ENCODE data around the gene TNFRSF4.

TNFRSF4 gene

DNA sequence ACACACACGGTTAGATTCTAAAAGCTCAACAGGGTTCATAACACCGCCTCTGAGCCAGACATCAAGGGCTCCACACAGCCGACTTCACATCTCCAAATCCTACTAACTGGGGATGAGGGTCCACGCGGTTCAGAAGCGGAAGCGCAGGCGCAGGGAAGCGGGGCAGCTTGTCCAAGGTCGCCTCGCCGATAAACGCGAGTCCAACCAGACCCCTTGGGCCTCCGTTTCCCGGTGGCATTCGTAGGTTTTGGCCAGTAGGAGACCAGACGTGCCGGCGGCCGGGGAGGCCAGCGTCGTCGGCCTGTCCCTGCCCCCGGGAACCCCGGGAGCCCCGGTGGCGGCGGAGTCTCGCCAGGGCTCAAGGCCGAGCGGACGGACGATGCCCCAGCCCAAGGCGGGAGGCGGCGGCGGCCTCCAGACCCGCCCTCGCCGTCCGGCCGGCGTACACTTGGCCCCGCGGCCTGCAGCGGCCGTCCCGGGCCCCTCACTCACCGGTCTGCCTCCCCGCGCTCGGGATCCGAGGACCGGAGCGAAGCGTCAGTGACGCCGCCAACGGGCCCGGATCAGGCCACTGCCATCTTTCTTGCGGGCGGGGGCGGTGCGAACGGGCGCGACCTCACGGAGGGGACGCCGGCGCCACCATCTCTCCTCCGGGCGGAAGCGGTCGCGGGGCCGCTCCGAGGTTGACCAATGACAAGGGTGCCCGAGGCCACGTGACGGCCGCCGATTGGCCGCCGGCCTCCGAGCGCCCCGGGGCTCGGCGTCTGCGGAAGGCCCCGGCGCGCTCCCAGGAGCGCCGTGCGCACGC, 17.7 kb upstream of the TNFRSF4 start, which contains the start of gene SDF4:
Gene SDF4, minus strand, starts transcription at position 602 of the 808 bp plus-strand sequence. CDS start 3,229 bp downstream, outside the sequence.
- H3K36me3 ChIP-seq (ENCODE audit: insufficient read depth, low read length): peaks cover 25% of the 10 kb centered on the region; the same call in 1 of the 2 replicates
- peaks cover 4% of the 10 kb centered on the region for H3K4me1 ChIP-seq (ENCODE audit: control insufficient read depth, insufficient read depth, low read length, unreplicated experiment)
- H2AFZ ChIP-seq (ENCODE audit: low read length, unreplicated experiment): peak within 1 kb of the TSS; percentile 48
- peak within 1 kb of the TSS; percentile 92 for H3K4me3 ChIP-seq (ENCODE audit: low read depth, low read length)
- peak within 1 kb of the TSS; percentile 71 for H3K27ac ChIP-seq (ENCODE audit: low read depth, low read length)
- no peaks in the 10 kb centered on the region for H3K27me3 ChIP-seq (ENCODE audit: insufficient read depth, low read length)
- H3K79me2 ChIP-seq (ENCODE audit: control insufficient read depth, insufficient read depth, low read length, unreplicated experiment): peaks cover 73% of the 10 kb centered on the region

- H2AFZ ChIP-seq (ENCODE audit: low read length, unreplicated experiment): no peak overlapping the region
- no peaks in the 10 kb centered on the region for H3K27me3 ChIP-seq (ENCODE audit: insufficient read depth, low read length)
- H3K4me1 ChIP-seq (ENCODE audit: control insufficient read depth, insufficient read depth, low read length, unreplicated experiment): peaks cover 4% of the 10 kb centered on the region
- peaks cover 80% of the 10 kb centered on the region for H3K79me2 ChIP-seq (ENCODE audit: control insufficient read depth, insufficient read depth, low read length, unreplicated experiment)
- peaks cover 25% of the 10 kb centered on the region; the same call in 1 of the 2 replicates for H3K36me3 ChIP-seq (ENCODE audit: insufficient read depth, low read length)
- H3K27ac ChIP-seq (ENCODE audit: low read depth, low read length): peak overlapping the region; percentile 71
- H3K4me3 ChIP-seq (ENCODE audit: low read depth, low read length): peak overlapping the region; percentile 92
These were observed 16.9 kb upstream of the TNFRSF4 start for GRCh38 chr1:1230656-1231399.

- Histone ChIP-seq H3K4me3 (ENCODE audit: low read depth, low read length) (peak overlapping the region; percentile 92), H2AFZ (ENCODE audit: low read length, unreplicated experiment) (no peak overlapping the region), H3K27ac (ENCODE audit: low read depth, low read length) (no peak overlapping the region), H3K79me2 (ENCODE audit: control insufficient read depth, insufficient read depth, low read length, unreplicated experiment) (peaks cover 88% of the 10 kb centered on the region), H3K36me3 (ENCODE audit: insufficient read depth, low read length) (peaks cover 27% of the 10 kb centered on the region; the same call in 1 of the 2 replicates), H3K27me3 (ENCODE audit: insufficient read depth, low read length) (no peaks in the 10 kb centered on the region), H3K4me1 (ENCODE audit: control insufficient read depth, insufficient read depth, low read length, unreplicated experiment) (peaks cover 4% of the 10 kb centered on the region)
These were observed 15.8 kb upstream of the TNFRSF4 start for GRCh38 chr1:1229770-1230169.

DNA sequence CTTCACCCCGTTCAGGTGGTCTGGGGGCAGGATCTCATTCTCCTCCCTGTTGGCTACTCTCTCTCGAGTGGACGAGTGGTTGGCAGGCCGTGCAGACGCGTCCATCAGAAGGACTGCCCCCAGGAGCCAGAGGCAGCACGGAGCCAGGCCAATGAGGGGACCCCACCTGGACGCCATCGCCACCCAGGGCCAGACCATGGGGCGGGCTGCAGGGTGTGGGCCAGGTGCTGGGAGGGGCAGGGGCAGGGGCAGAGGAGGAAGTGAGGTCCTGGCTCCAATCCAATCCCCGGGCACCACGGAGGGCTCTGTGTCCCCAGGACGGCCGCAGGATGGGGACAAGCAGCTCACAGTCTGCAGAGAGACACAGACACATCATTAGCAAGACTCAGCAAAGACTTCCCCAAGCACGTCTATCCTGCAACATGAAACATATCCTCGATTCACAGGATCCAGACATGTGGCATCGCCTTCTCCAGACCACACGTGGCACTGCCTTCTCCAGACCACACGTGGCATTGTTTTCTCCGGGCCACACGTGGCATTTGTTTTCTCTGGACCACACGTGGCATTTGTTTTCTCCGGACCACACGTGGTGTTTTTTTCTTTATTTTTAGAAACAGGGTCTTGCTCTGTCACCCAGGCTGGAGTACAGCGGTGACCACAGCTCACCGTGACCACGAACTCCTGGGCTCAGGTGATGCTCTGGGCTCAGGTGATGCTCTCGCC, 14.8 kb upstream of the TNFRSF4 start:
- no peak overlapping the region for H2AFZ ChIP-seq (ENCODE audit: low read length, unreplicated experiment)
- no peak overlapping the region for H3K27ac ChIP-seq (ENCODE audit: low read depth, low read length)
- H3K79me2 ChIP-seq (ENCODE audit: control insufficient read depth, insufficient read depth, low read length, unreplicated experiment): peaks cover 80% of the 10 kb centered on the region
- no peaks in the 10 kb centered on the region for H3K27me3 ChIP-seq (ENCODE audit: insufficient read depth, low read length)
- H3K36me3 ChIP-seq (ENCODE audit: insufficient read depth, low read length): peaks cover 30% of the 10 kb centered on the region; the same call in 1 of the 2 replicates
- H3K4me1 ChIP-seq (ENCODE audit: control insufficient read depth, insufficient read depth, low read length, unreplicated experiment): peaks cover 4% of the 10 kb centered on the region
- H3K4me3 ChIP-seq (ENCODE audit: low read depth, low read length): no peak overlapping the region

- H3K4me3 ChIP-seq (ENCODE audit: low read depth, low read length): no peak overlapping the region
- peaks cover 27% of the 10 kb centered on the region; the same call in 1 of the 2 replicates for H3K36me3 ChIP-seq (ENCODE audit: insufficient read depth, low read length)
- H3K27me3 ChIP-seq (ENCODE audit: insufficient read depth, low read length): no peaks in the 10 kb centered on the region
- peaks cover 4% of the 10 kb centered on the region for H3K4me1 ChIP-seq (ENCODE audit: control insufficient read depth, insufficient read depth, low read length, unreplicated experiment)
- peaks cover 75% of the 10 kb centered on the region for H3K79me2 ChIP-seq (ENCODE audit: control insufficient read depth, insufficient read depth, low read length, unreplicated experiment)
- no peak overlapping the region for H3K27ac ChIP-seq (ENCODE audit: low read depth, low read length)
- no peak overlapping the region for H2AFZ ChIP-seq (ENCODE audit: low read length, unreplicated experiment)
These were observed 14.2 kb upstream of the TNFRSF4 start for GRCh38 chr1:1228187-1228586.

DNA sequence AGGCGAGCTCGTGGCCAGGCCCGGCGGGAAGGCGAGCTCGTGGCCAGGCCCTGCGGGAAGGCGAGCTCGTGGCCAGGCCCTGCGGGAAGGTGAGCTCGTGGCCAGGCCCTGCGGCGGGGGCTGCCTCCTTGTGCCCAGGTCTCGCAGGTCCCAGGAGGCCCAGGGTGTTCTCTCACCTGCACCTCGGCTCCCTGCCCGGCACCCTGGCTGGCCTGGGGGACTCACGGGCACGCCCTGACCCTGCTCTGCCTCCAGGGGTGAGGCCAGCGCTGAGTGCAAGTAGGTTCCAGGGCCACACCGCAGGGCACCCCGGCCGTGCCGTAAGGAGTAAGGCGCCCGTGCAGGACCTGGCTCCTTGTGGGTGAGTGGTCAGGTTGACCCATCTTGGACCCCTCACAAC, 13.4 kb upstream of the TNFRSF4 start:
- no peak overlapping the region for H2AFZ ChIP-seq (ENCODE audit: low read length, unreplicated experiment)
- no peak overlapping the region for H3K4me3 ChIP-seq (ENCODE audit: low read depth, low read length)
- H3K27me3 ChIP-seq (ENCODE audit: insufficient read depth, low read length): no peaks in the 10 kb centered on the region
- peaks cover 4% of the 10 kb centered on the region for H3K4me1 ChIP-seq (ENCODE audit: control insufficient read depth, insufficient read depth, low read length, unreplicated experiment)
- peaks cover 67% of the 10 kb centered on the region for H3K79me2 ChIP-seq (ENCODE audit: control insufficient read depth, insufficient read depth, low read length, unreplicated experiment)
- no peak overlapping the region for H3K27ac ChIP-seq (ENCODE audit: low read depth, low read length)
- peaks cover 31% of the 10 kb centered on the region; the same call in 1 of the 2 replicates for H3K36me3 ChIP-seq (ENCODE audit: insufficient read depth, low read length)

DNA sequence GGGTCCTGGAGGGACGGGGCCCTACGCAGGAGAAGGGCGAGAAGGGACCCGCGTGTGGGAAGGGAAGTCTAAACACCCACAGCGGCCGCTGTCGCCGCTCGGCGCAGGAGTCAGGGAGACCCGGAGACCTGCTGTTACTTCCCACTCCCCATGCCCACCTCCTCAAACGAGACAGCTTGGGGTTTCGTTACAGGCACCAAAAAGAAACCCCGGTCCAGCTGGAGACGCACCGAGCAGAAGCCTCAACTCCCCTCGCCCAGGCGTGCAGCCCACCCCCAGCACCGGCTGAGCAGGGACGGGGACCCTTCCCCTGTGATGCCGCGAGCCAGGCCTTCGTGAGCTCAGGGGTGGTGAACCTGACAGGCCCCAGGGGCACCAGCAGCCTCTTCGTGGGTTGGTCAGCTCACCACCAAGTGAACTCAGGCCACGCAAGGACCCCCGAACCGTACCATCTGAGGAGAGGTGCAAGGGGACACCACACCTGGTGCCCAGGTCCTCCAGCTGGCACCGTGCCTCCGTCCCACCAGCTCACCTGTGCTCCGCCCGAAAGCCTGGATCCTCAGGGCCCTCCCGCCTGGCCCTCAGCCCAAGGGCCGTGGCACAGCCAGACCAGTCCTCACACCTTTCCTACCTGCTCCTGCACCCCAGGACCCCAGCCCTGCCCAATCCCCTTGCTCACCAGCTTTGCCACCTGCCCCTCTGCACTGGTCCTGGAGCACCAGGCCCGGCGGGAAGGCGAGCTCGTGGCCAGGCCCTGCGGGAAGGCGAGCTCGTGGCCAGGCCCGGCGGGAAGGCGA, 12.8 kb upstream of the TNFRSF4 start:
- no peak overlapping the region for H2AFZ ChIP-seq (ENCODE audit: low read length, unreplicated experiment)
- peaks cover 4% of the 10 kb centered on the region for H3K4me1 ChIP-seq (ENCODE audit: control insufficient read depth, insufficient read depth, low read length, unreplicated experiment)
- peaks cover 66% of the 10 kb centered on the region for H3K79me2 ChIP-seq (ENCODE audit: control insufficient read depth, insufficient read depth, low read length, unreplicated experiment)
- no peak overlapping the region for H3K4me3 ChIP-seq (ENCODE audit: low read depth, low read length)
- H3K36me3 ChIP-seq (ENCODE audit: insufficient read depth, low read length): peaks cover 31% of the 10 kb centered on the region; the same call in 1 of the 2 replicates
- H3K27ac ChIP-seq (ENCODE audit: low read depth, low read length): no peak overlapping the region
- H3K27me3 ChIP-seq (ENCODE audit: insufficient read depth, low read length): no peaks in the 10 kb centered on the region

DNA sequence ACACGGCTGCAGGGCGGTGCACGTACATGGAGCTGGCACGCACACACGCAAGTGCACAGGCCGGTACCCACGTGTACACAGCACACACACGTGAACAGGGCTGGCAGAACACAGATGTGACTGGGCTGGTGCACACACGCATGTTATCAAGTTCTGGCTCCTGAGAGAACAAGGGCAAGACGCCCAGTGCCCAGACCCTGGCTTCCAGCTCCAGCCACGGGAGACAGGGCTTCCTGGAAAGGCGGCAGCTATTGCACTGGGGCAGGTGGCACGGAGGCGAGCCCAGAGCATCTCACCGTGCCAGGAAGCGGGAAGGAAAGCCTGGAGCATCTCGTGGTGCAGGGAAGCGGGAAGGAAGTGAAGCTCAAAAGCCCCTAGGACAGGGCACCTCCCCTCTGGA, 12.0 kb upstream of the TNFRSF4 start:
- Histone ChIP-seq H3K27ac (ENCODE audit: low read depth, low read length) (no peak overlapping the region), H3K27me3 (ENCODE audit: insufficient read depth, low read length) (no peaks in the 10 kb centered on the region), H3K36me3 (ENCODE audit: insufficient read depth, low read length) (peaks cover 31% of the 10 kb centered on the region; the same call in 1 of the 2 replicates), H3K4me3 (ENCODE audit: low read depth, low read length) (no peak overlapping the region), H3K79me2 (ENCODE audit: control insufficient read depth, insufficient read depth, low read length, unreplicated experiment) (peaks cover 58% of the 10 kb centered on the region), H2AFZ (ENCODE audit: low read length, unreplicated experiment) (no peak overlapping the region), H3K4me1 (ENCODE audit: control insufficient read depth, insufficient read depth, low read length, unreplicated experiment) (peaks cover 4% of the 10 kb centered on the region)

DNA sequence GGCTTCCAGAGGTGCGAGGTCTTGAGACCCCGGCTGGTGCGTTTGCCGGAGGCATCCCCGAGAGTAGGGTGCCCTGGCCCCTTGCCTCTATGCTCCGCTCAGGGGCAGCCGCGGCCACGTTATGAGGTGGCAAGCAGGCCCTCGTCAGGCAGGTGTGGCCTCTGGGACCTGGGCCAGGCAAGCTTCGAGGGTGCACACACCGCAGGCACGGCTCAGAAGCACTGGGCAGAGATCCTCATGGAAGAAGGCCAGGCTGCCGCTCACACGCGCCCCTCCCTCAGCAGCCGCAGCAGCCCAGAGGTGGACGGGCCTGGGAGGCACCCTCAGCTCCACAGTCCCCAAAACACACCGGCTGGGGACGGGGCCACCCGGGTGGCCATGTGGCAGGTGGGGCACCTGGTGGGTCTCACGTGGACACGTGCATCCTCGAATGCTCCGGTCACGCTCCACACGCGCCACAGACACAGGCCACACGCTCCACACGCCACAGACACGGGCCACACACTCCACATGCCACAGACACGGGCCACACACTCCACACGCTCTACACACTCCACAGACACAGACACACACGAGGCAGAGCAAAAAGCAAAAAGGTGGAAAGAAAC, 11.4 kb upstream of the TNFRSF4 start:
- Histone ChIP-seq H3K27me3 (ENCODE audit: insufficient read depth, low read length) (no peaks in the 10 kb centered on the region), H2AFZ (ENCODE audit: low read length, unreplicated experiment) (no peak overlapping the region), H3K79me2 (ENCODE audit: control insufficient read depth, insufficient read depth, low read length, unreplicated experiment) (peaks cover 52% of the 10 kb centered on the region), H3K27ac (ENCODE audit: low read depth, low read length) (no peak overlapping the region), H3K36me3 (ENCODE audit: insufficient read depth, low read length) (peaks cover 34% of the 10 kb centered on the region; the same call in 1 of the 2 replicates), H3K4me3 (ENCODE audit: low read depth, low read length) (no peak overlapping the region), H3K4me1 (ENCODE audit: control insufficient read depth, insufficient read depth, low read length, unreplicated experiment) (peaks cover 4% of the 10 kb centered on the region)

Measured in ACC112 (cell line).